Stimulated activated CD4-positive, alpha-beta T cell treated with anti-CD3 and anti-CD28 coated beads, Interleukin-15, amount 100 ng/mL, for 1 hour (primary cell): ENCODE data around the gene NEGR1.
"Not testable (repeated sequence)": the region's sequence is repeated elsewhere in the genome, so short reads cannot be mapped to it uniquely, and the experiment has no call there.

Experiments used
- DNase-seq, 2 donors: peaks; one replicate each; pipeline ENCODE4 v3.0.0-alpha.2; 2020; ENCODE audit warnings: low read depth in 1 of 2, low spot score in 1 of 2

Gene NEGR1

DNA sequence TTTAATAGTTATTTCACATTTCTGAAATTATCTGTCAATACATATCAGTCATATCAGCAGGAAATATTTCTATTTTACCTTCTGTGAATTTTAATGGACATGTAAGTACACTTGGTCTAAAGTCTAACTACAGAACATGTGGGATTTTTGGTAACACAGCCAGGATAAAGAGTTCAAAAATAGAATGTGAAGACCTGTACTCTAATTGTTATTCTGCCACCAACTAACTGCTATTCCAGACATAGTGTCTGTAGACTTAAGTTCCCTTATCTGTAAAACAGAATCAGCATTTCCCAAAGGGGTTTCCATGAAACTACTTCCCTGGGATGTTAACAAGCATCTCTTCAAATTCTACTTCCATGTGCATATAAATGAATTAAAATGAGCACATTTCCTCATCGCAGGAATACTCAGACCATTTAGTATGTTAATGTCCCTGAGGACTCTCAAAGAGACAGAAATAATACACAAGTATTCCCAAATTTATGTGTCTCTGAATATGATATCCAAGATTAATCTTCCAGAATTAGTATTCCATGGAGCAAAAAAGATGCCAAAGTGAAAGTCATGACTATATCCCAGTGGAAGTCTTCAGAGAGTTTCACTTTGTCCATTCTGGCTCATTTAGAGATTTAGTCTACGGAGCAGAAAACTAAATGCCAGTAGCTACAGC is 325.6 kb downstream of the NEGR1 start:
- DNase-seq = no peak

DNA sequence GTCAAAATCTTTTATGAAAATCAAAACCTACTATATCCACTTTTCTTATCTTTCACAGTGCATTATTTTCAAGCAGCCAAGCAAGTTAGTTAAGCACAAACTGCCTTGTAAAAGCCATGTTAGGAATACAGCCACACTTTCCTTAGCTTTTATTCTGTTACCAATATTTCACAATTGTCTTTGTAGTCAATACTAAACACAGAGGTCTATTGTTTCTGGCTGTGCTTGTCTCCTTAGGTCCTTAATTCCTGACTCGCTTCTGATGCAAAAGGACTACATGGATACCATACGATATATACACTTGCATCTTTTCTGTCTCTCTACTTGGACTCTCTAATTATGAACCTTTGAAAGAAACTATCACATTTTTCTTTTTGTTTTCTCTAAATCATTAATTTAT is 331.8 kb downstream of the NEGR1 start:
- no peak for DNase-seq

DNA sequence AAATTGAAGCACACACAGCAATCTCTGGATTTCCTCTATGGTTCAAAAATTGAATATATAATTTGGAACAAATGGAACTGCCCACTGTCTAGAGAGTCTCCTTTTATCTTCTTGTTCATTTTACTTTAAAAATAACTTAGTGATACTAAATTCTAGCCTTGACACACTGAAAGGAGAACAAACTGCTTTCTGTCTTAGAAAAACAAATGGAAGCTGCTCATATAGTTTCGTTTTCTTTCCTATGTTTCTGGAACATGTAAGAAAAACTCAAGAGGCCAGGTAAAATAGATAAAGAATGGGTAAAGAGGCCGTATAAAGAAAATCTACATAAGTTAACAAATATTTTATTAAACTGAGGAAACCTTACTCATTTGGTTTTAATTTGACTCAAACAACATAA is 332.7 kb downstream of the NEGR1 start:
- DNase-seq = no peak

DNA sequence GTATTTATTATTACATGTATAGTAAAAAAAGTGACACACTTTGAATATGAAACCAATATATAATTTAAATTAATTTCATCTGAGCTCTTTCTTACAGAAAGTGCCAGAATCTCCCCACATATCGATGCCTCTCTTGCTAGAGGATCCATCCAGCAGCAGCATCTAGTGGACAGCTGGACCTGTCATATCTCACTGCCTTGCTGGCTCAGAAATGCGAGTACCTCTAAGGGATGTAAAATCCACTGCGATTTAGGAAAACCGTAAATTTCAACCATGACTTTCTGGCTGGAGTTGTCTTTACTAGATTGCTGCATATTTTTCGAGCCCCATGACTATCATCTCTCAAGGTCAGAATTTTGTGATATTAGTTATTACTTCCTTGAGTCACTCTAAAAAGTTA is 333.8 kb downstream of the NEGR1 start:
- no peak for DNase-seq

DNA sequence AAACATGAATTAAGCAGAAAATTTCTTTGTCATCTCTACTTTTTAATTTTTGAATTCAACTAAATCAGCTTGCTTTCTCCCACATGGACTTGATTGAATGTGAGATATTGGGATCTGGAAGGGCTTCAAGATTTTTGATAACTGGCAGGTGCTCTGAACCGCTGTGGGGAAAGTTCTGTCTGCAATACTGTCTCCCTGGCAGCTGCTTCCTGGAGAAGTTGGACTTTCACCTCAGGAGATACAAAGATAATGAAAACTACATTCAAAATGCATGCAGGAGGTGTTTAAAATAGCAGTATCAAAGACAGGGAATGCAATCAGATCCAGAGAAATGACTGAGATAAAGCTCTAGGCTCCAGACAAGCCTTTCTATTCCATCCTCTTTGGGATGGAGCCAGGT is 338.3 kb downstream of the NEGR1 start:
- DNase-seq = no peak

DNA sequence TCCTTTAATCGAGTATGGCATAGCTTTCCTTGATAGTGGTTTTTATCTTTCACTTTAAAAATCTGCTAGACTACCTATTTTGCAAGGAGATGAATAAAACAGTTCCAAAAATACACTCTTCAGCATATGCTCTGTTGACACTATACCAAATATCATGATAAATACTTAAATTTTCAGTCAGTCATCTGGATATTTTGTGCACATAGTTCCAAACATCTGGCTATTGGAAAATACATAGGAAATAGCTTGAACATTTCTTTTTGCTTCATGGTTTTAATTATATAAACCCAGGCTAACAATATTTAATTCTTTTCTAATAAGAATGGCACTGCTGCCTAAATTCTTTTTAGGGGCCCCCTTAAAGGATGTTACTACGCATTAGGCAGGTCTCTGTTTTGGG is 342.1 kb downstream of the NEGR1 start:
- no peak for DNase-seq

DNA sequence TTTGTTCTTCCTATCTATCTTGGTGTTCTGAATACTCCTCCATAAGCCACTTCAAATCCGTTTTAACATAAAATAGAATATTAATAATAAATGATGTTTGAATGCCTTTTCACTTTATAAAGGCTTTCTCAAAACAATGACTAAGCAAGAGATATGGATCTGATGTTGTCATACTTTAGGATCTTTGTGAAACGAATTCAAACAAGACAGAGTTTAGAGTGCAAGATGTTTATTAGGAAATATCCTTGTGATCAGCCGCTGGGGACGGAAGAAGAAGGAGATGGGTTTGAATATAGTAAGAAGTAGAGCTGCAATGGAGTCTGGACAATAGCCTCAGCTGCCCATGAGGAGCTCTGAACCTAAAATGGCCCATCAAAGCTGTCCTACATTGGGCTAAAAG is 351.8 kb downstream of the NEGR1 start:
- DNase-seq = no peak

DNA sequence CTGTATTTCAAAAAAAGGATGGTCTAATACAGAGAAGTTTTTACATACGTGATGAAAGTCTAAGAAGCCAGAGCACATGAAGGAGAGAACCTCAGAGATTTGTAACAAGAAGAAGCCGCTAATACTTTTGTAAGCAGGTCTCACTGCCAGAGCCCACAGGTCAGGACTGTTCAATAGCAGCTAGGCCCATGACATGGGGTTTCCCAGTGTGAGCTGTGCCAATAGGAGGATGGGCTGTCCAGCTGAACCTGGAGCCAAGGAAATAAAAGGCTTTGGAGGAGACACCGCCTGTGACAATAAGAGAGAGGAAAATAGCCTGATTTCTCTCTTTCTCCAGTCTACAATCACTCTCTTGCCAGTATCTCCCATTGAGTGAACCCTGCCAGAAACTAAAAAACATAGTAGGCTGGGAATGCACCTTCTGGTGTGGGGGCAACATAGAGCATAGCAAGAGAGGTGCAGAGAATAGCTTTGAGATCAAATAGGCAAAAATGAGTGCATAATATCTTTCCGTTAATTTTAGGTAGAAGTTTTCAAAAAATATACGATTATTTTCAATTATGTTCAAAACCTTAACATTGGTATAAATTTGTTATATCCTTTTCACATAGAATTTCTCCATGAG is 360.3 kb downstream of the NEGR1 start:
- no peak for DNase-seq

DNA sequence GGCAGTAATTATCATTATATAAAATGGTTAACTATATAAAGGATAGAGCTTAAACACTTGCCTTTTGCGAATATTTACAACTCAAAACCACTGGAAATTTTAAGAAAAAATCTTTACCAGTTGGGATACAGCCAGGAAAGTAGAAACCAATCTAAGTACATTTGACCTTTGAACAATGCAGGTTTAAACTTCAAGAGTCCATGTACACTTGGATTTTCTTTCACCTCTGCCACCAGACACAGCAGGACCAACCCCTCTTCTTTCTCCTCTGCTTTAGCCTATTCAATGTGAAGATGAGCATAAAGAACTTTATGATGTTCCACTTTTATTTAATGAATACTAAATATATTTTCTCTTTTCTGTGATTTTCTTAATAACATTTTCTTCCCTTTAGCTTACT is 361.1 kb downstream of the NEGR1 start:
- DNase-seq = no peak

DNA sequence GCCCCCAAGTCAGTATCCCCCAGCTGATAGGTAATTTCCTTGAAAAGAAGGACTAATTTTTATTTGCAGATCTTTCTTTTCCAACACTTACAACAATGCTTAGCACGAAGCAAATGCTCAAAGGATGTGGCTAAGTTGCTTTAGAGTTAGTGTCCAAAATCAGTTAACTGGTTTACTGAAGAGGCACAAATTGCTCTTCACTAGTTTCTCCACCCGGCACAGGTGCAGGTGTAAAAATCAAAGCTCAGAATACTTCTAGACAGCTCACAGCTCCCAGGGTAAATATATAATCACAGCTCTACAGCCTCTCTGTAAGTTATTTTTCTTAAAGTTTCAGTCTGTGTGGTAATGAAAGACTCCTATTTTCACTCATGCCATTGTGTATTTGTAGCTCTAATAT is 361.8 kb downstream of the NEGR1 start:
- DNase-seq = no peak

DNA sequence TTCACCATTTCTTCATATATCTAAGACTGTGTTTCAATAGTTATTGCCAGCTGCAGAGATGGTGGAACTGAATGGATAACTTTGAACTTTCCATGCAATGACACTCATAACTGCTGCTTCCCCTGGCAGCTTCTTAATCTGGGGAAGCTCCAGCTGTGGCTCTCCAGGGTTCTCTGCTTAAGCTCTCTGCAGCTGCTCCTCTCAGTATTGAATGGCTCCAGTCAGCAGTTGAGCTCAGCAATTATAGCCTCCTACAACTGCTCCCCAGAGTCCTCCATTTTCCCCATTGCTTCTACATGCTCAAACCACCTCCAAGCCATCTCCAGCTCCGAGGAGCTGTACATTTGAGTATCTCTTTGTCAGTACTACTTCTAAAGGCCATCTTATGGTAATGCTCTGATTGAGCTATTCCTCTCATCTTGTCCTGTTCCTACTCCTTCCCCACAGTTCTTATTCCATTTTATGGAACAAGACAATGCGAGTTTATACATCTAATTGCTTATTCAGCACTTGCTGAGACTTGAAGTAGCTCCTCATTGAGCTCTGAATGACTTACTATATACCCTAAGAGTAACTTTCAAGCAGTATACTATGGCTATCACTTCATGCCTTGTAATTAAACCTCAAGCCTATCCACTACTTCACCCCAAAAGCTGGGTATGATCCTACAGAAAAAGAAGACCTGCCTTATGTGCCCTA is 362.4 kb downstream of the NEGR1 start:
- DNase-seq = no peak

DNA sequence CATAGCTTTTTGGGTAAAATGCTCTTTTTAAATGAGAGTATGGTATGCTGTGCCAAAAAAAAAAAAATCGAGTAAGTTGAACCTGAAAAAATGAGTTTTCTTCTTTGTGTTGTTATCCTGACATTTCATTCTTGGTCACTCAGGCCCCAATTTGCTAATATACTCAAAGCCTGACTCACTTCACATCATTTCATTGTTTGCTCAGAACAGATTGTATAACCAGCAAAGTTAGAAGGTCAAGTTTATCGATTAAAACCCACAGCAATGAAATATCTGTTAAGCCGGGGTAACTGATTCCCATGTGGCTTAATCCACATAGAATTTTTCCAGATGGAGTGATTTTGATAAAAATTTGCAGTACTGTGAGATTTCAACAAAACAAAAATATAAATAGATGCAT is 363.7 kb downstream of the NEGR1 start:
- DNase-seq = no peak

DNA sequence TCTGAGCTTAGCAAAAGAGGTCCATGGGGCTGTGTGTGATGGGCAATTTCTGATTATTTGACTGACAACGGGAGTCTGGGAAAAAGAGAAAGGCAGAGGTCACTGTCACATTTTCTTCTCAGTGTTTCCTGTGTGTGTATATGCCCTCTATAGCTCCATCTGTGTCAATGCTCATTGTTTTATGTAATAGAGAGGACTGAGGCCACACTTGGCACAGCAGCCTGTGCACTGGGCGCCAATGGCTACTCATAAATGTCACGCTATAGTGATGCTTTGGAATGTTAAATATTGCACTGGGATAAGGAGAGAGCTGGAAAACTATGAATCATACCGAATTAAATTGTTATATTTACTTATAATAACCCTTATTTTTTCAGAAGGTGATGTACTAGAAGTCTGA is 365.4 kb downstream of the NEGR1 start:
- DNase-seq = no peak

DNA sequence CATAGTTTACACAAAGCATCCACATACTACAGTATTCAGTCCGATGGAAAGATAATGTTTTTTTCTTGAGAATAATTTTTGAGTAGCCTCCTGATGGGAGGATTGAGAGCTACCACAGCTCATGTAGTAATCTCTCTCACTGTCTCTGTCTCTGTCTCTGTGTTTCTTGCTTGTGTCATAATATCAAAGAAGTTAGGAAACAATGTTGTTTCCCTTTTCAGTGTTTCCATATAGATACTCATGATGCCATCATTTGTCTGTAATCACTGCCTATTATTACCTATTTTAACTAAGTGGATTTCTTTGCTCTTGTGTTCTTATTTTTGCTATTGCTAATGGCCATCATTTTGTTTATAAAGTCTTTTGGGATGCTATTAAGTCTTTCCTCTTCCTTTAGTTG is 367.7 kb downstream of the NEGR1 start:
- DNase-seq = no peak

DNA sequence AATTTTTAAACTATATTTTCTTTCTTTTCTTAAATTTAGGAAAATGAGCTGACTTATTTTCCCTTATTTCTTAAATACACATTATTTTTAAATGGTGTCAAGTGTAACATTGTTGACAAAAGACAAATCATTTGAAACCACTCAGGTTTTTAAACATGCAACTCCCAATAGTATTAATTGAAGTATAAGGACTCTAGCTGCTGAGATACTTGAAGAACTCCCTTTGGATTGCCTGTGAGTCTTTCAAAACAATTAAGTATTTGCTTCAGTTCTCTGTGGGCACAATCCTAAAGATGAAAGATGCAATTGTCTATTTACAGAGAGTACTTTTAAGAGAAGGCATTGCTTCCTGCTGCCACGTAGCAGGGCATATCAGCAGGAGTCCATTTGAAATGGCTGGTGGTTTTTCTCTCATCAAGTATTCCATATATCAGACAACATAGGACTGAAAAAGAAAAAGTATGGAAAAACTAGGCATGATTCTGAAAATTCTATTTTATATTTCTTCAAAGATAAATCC is 373.4 kb downstream of the NEGR1 start:
- no peak for DNase-seq

DNA sequence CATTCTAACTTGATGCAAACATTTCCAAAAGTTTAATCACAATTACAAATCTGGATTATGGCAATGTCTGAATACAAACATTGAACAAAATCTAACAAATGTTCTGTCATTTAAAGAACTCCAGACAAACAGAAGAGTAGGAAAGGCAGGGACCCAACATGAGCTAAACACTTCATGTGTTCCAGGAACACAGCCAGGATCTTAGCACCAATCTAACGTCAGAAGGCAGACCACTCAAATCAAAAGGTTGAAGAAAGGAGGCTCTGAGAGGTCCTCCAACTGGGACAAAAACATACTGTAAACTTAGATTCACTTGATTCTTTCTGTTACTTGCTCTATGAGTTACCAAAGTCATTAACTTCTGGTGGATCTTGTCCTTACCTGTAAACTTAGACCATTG is 374.0 kb downstream of the NEGR1 start:
- no peak for DNase-seq

DNA sequence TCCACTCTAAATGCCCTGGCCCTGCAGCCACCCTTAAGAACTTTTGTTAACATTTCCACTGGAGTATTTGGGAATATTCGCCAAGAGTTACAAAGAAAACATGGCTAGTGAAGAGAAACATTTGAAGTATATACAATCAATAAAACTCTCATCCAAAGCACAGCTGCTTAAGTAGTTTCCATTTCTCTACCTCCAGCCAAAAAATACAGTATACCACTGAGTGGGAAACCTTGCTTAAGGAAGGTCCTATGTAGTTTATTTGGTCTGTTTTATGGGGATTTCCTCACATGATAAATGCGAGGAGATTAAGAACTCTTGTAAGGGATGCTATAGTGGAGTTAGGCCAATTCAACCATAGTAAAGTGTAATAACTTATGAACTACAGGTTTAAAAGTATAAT is 382.5 kb downstream of the NEGR1 start:
- no peak for DNase-seq

DNA sequence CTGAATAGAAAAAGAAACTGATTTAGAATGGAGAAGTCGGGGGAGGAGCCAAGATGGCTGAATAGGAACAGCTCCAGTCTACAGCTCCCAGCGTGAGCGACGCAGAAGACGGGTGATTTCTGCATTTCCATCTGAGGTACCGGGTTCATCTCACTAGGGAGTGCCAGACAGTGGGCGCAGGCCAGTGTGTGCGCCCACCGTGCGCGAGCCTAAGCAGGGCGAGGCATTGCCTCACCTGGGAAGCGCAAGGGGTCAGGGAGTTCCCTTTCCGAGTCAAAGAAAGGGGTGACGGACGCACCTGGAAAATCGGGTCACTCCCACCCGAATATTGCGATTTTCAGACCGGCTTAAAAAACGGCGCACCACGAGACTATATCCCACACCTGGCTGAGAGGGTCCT is 394.2 kb downstream of the NEGR1 start:
- DNase-seq = not testable (repeated sequence)

DNA sequence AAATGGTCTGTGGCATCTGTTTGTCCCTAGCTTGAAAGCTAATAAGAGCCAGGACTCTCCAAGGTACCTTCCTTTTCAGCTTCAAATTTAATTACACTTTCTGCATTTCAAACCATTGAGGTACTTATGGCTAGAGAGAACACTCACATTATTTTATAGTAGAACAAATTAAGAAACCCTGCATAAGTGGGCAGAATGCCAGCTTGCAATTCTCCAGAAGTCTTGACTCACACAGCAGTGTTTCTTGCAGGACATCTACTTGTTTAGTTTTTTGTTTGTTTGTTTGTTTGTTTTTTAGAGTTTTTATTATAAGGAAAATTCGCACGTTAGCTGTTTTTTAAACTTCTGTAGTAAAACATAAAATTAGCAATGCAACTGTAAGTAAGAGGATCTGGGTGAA is 397.2 kb downstream of the NEGR1 start:
- no peak for DNase-seq

DNA sequence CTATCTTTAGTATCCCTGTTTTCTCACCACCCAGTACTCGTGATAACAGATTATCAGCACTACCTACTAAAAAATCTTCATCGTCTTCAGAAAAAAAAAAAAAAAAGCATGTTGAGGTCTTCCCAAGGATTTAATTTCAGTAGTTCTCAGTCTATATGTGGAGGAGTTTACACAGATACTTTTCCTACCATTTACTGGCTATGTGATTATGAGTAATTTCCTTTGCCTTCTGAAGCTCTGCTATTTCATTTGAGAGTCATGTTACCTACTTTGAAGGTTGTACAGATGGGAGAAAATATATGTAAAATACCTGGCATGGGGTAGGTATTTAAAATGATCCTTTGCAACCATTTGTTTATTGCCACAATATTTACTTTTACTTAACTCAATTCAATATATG is 399.7 kb downstream of the NEGR1 start:
- no peak for DNase-seq

DNA sequence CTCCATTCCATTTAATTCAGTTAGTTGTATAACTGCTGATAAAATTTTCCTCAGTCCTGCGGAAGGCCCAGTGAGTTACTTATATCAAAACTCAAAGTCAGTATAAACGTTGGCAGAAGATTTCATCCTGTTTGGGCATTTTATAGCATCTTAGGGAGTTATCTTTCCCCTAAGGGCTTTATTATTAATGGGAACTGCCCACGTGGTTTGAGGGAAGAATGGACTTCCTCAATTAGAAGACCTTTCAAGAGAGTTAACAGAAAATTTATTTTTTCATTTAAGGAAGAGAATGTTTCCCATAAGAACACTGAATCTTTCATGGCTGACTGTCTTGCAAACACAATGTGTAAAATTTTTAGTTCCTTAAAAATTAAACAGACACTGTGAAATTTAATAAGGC is 400.1 kb downstream of the NEGR1 start:
- no peak for DNase-seq

DNA sequence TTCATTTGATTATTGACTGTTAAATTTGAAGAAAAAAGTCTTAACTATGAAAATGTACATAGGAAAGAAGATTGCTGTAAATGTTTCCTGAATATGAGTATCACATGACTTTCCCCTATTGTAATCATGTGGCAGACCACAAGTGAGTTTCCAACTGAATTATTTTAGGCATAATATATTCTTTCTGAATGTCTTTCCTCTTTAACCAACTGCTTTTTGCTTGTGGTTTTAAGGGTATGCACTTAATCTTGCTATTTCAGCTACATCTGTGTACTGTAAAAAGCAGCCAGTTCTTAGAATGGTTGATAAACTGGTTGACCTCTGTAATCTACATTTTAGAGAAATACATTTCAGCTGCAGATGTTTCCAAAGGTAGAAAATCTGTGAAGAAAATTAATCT is 400.7 kb downstream of the NEGR1 start:
- no peak for DNase-seq

DNA sequence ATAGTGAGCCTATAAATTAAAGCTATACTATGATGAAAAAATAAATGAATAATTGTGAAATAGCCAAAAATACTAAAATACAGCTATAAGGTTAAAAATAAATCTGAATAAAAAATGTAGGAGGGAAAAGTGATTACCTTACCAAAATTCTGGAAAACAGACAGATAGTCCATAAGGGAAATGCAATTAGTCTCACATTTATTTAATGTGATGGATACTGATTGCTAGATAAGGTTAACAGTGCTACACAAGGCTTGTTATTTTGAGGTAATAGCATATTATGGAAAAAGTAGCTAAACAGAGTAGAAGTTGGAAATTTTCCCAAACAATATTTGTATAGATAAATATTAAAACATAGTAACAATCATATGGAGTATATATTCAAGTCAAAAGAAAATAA is 413.0 kb downstream of the NEGR1 start:
- DNase-seq = no peak
